ENCODE results near the gene F8. TPM values are rescaled to one million over a fixed set of nuclear protein-coding genes. Genes with fewer than 3 reads are reported as not detected.
A peak's percentile ranks its signal among the peaks of the same experiment; 100 is the strongest.

F8 gene
- total and polyA plus RNA-seq, 9 of the 15 experiments (the other 6 are each of a cell fraction or from before 2014, with no cell fraction given): 0.41 to 3.8 (median 0.91) TPM

GRCh38 chrX:155026727-155027508, 4.4 kb upstream of the F8 start, which contains the start of gene FUNDC2 (continued):
- no peak for TF ChIP-seq RNF219 (CRISPR knock-in tag; IDR thresholded peaks at IDR 0.05)
- peak; percentile 81; the same call in 1 of the 2 replicates for TF ChIP-seq E2F1 (CRISPR knock-in tag; IDR thresholded peaks at IDR 0.05)
- TF ChIP-seq ZNF583 (CRISPR knock-in tag; IDR thresholded peaks at IDR 0.05): no peak
- TF ChIP-seq PYGO2 (tag; IDR thresholded peaks at IDR 0.05): no peak
- TF ChIP-seq CREBBP (IDR thresholded peaks at IDR 0.05; ENCODE audit: low read depth, low read length): no peak
- no peak for TF ChIP-seq SMARCC2 (IDR thresholded peaks at IDR 0.05; ENCODE audit: low read depth)
- no peak for TF ChIP-seq ZNF354B (CRISPR knock-in tag; IDR thresholded peaks at IDR 0.05)
- no peak for TF ChIP-seq ZNF121 (CRISPR knock-in tag; conservative IDR thresholded peaks at IDR 0.05)
- TF ChIP-seq HMG20A (CRISPR knock-in tag; conservative IDR thresholded peaks at IDR 0.05): no peak
- TF ChIP-seq ZC3H4 (CRISPR knock-in tag; IDR thresholded peaks at IDR 0.05; ENCODE audit: borderline replicate concordance): no peak
- TF ChIP-seq GTF2E2 (tag; IDR thresholded peaks at IDR 0.05): no peak; the same call in 1 of the 2 replicates
- no peak for TF ChIP-seq BRD9 (IDR thresholded peaks at IDR 0.05; ENCODE audit: low read depth, partially characterized antibody)
- TF ChIP-seq IRF9 (tag; IDR thresholded peaks at IDR 0.05): no peak
- no peak; the same call in 1 of the 2 replicates for TF ChIP-seq EP300 (IDR thresholded peaks at IDR 0.05; ENCODE audit: low read length)
- TF ChIP-seq NELFE (IDR thresholded peaks at IDR 0.05; ENCODE audit: insufficient read depth, insufficient read length): no peak
- no peak for TF ChIP-seq ZNF124 (CRISPR knock-in tag; IDR thresholded peaks at IDR 0.05)
- no peak for TF ChIP-seq ZNF764 (CRISPR knock-in tag; IDR thresholded peaks at IDR 0.05; ENCODE audit: low read depth)
- TF ChIP-seq IFI16 (CRISPR knock-in tag; IDR thresholded peaks at IDR 0.05): no peak

All from K562 (cell line).